Tibial nerve (tissue), 4 donors: Measurements from ENCODE around the gene AFMID. TPM values are rescaled to one million over a fixed set of nuclear protein-coding genes. Genes with fewer than 3 reads are reported as not detected.

Experiments used
- DNase-seq, 2 donors: peaks; one replicate each; pipeline ENCODE4 v3.0.0-alpha.2; 2019; ENCODE audit warnings: low spot score in 2 of 2
- H3K27ac ChIP-seq, 4 donors: fragments of 200-600 bp; sonication (generic) in 3 of 4; one replicate each; pipeline ENCODE4 v1.5.1; 2017 to 2019; ENCODE audit warnings: mild to moderate bottlenecking in 1 of 4
- H3K27me3 ChIP-seq, 2 donors: fragments of 200-600 bp; sonication (generic) in 1 of 2; one replicate each; pipeline versions ENCODE4 v1.5.1 to v1.6.0; 2017 to 2019
- H3K36me3 ChIP-seq, 3 donors: fragments of 200-600 bp; sonication (generic); one replicate each; pipeline ENCODE4 v1.5.1; 2018 to 2019
- H3K4me1 ChIP-seq, 4 donors: fragments of 200-600 bp; sonication (generic) in 3 of 4; one replicate each; pipeline ENCODE4 v1.5.1; 2017 to 2019
- H3K4me3 ChIP-seq, 4 donors: fragments of 200-600 bp; sonication (generic) in 3 of 4; one replicate each; pipeline ENCODE4 v1.5.1; 2017 to 2019; ENCODE audit warnings: mild to moderate bottlenecking in 1 of 4, moderate library complexity in 1 of 4
- H3K9me3 ChIP-seq, 4 donors: fragments of 200-600 bp; sonication (generic) in 3 of 4; one replicate each; pipeline ENCODE4 v1.5.1; 2017 to 2019
- CTCF ChIP-seq, 5 experiments: fragments of 200-600 bp in 3 of 5; fragments of 450-650 bp in 2 of 5; sonication (generic) in 3 of 5; IDR thresholded peaks; one replicate each; pipeline ENCODE4 v1.5.1; 2016 to 2019; ENCODE audit warnings: antibody characterized with exemption in 5 of 5, mild to moderate bottlenecking in 3 of 5, moderate library complexity in 2 of 5
- EP300 ChIP-seq, 2 donors: sonication (generic); formaldehyde crosslinking; IDR thresholded peaks; one replicate each; pipeline ENCODE4 v1.6.1; 2017; ENCODE audit warnings: antibody characterized with exemption in 2 of 2, mild to moderate bottlenecking in 1 of 2
- POLR2A ChIP-seq, 2 donors: fragments of 450-650 bp; IDR thresholded peaks; one replicate each; pipeline ENCODE4 v1.6.1; 2017; ENCODE audit warnings: antibody characterized with exemption in 2 of 2, mild to moderate bottlenecking in 2 of 2, moderate library complexity in 2 of 2
- WGBS, 2 donors: methylation state at CpG; one replicate each; pipeline ENCODE4 v1.1.5; 2018; 5-methylcytosine and 5-hydroxymethylcytosine counted together
- total RNA-seq, 4 donors: library from RNA; depleted of rRNA; stranded (reverse); fragments of >200 nt; gene quantifications; one replicate each; pipeline ENCODE4 v1.1.0, GENCODE V29; 2016

AFMID gene
- total RNA-seq, 4 donors from 2014 or later: 29.7 to 40.6 (median 37.7) TPM

DNA sequence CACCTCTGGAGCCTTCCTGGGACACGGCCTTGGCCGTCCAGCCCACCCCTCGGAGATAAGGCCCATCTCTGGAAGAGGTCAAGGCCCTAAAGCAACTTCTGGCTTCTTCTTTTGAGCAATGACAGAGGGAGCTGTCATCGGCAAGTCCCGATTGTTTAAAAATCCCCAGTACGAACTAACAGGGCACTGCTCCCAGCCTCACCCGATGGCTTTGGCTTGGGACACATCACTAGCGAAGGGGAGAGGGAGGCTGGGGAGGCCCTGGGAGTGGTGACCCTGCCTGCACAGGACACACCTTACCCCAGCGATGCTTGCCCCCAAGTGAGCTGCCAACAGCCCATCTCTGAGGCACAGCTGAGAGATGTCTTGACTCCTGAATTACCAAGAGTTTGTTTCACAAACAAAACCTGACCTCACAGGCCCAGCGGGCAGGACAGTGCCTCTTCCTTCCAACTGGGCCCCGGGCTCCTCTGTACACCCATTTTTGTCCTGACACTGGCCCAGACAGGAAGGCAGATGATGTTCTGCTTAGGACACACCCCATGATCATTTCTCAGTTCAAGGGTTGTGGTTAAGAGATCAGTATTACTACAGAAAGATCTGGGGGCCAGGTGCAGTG is 14.0 kb upstream of the AFMID start:
- no peak for DNase-seq
- no peaks in the 10 kb centered on the region for H3K9me3 ChIP-seq
- H3K27ac ChIP-seq: peak overlapping the region; percentile 50 to 91 (median 81)
- no peaks in the 10 kb centered on the region for H3K27me3 ChIP-seq
- TF ChIP-seq POLR2A (IDR thresholded peaks at IDR 0.05) (no peak), EP300 (IDR thresholded peaks at IDR 0.05) (peak in 1 of 2 donors; percentile 18)
- no peak overlapping the region for H3K4me3 ChIP-seq
- WGBS, 2 donors: 43 to 49% methylated on average over 10 of the region's 11 CpGs
- peaks cover 0 to 86% (median 61%) of the 10 kb centered on the region in 4 donors for H3K4me1 ChIP-seq
- H3K36me3 ChIP-seq: peaks cover 0 to 20% (median 0%) of the 10 kb centered on the region in 3 donors

DNA sequence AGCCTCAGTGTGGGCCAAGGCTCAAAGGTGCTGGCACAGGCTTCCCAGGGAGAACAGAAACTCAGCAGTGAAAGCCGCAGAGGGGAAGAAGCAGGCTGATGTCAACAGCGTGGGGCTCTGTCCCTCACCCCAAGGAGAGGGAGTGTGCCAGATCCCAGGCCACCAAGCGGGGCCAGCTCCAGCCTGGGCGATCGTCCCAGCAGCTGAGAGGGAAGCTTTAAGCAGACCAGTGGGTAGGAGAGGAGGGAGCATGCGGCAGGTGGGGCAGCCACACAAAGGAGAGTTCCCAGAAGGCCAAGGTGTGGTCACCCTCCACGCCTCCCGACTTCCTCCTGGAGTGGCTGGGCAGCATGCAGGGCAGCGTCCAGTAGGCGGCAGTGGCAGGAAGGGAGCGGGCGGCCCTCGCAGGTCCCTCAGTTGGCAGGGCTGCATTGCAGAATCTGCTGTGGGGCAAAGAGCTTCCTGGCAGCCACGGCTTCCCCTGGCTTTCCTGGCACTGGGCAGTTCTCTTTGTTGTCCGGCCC is 12.8 kb upstream of the AFMID start:
- peaks cover 0 to 20% (median 0%) of the 10 kb centered on the region in 3 donors for H3K36me3 ChIP-seq
- peak overlapping the region; percentile 50 to 91 (median 81) for H3K27ac ChIP-seq
- H3K4me3 ChIP-seq: no peak overlapping the region
- no peaks in the 10 kb centered on the region for H3K9me3 ChIP-seq
- peak in 1 of 2 donors; percentile 39 for DNase-seq
- WGBS, 2 donors: 20 to 29% methylated on average over 11 to 13 of the region's 15 CpGs
- no peaks in the 10 kb centered on the region for H3K27me3 ChIP-seq
- H3K4me1 ChIP-seq: peaks cover 0 to 78% (median 59%) of the 10 kb centered on the region in 4 donors
- TF ChIP-seq EP300 (IDR thresholded peaks at IDR 0.05) (peak in 1 of 2 donors; percentile 71), CTCF (IDR thresholded peaks at IDR 0.05) (peak; percentile 28 to 72 (median 52)), POLR2A (IDR thresholded peaks at IDR 0.05) (no peak)

GRCh38 chr17:78174870-78175642 is 12.1 kb upstream of the AFMID start:
- Histone ChIP-seq H3K27ac (peak overlapping the region; percentile 50 to 91 (median 81)), H3K4me1 (peaks cover 0 to 78% (median 55%) of the 10 kb centered on the region in 4 donors), H3K36me3 (peaks cover 0 to 20% (median 0%) of the 10 kb centered on the region in 3 donors), H3K9me3 (no peaks in the 10 kb centered on the region), H3K4me3 (no peak overlapping the region), H3K27me3 (no peaks in the 10 kb centered on the region)
- no peak for DNase-seq
- no peak for TF ChIP-seq POLR2A (IDR thresholded peaks at IDR 0.05)
- no peak for TF ChIP-seq EP300 (IDR thresholded peaks at IDR 0.05)
- TF ChIP-seq CTCF (IDR thresholded peaks at IDR 0.05): no peak
- 69 to 73% methylated on average over 24 to 25 of the region's 28 CpGs for WGBS, 2 donors

GRCh38 chr17:78175643-78175981 is 11.6 kb upstream of the AFMID start:
- peak overlapping the region in 3 of 4 donors; percentile 79 to 91 (median 83) for H3K27ac ChIP-seq
- H3K4me1 ChIP-seq: peaks cover 0 to 78% (median 56%) of the 10 kb centered on the region in 4 donors
- H3K27me3 ChIP-seq: no peaks in the 10 kb centered on the region
- TF ChIP-seq POLR2A (IDR thresholded peaks at IDR 0.05) (no peak), EP300 (IDR thresholded peaks at IDR 0.05) (no peak), CTCF (IDR thresholded peaks at IDR 0.05) (no peak)
- 68 to 71% methylated on average over 14 of the region's 14 CpGs for WGBS, 2 donors
- no peak overlapping the region for H3K4me3 ChIP-seq
- no peaks in the 10 kb centered on the region for H3K9me3 ChIP-seq
- no peak for DNase-seq
- peaks cover 0 to 18% (median 0%) of the 10 kb centered on the region in 3 donors for H3K36me3 ChIP-seq

DNA sequence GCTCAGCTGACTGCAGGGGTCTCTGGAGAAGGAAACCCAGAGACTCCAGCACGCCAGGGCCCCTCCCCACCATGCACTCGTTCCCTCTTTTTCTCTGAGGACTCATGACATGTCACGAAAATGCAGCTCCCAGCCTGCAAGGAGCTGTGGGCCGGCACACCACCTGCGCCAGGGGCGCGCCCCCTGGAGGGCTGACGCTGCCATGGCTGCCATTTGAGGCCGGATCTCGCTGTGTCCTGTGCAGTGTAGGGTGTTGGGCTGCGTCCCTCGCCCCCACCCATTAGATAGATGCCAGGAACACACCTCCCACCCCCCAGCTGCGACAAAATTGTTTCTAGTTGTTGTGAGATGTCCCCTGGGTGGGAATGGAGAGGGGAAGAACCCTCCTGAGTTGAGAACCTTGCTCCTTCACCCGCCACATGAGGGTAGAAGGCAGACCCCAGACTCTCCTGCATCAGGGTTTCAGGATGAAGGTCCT is 10.6 kb upstream of the AFMID start:
- Histone ChIP-seq H3K36me3 (peaks cover 0 to 8% (median 0%) of the 10 kb centered on the region in 3 donors), H3K27ac (peak overlapping the region in 1 of 4 donors; percentile 91), H3K27me3 (no peaks in the 10 kb centered on the region), H3K4me3 (no peak overlapping the region), H3K9me3 (no peaks in the 10 kb centered on the region), H3K4me1 (peaks cover 0 to 70% (median 52%) of the 10 kb centered on the region in 4 donors)
- no peak for TF ChIP-seq POLR2A (IDR thresholded peaks at IDR 0.05)
- peak; percentile 86 to 92 (median 91) for TF ChIP-seq CTCF (IDR thresholded peaks at IDR 0.05)
- 23 to 38% methylated on average over 13 to 14 of the region's 14 CpGs for WGBS, 2 donors
- peak; percentile 56 to 68 for DNase-seq
